Ishikawa (cell line): Measurements from ENCODE around the gene INPP5F.

Experiments
- CEBPB ChIP-seq: IDR thresholded peaks from 2 replicates; pipeline ENCODE4 v1.6.1; 2012
- CREB1 ChIP-seq: IDR thresholded peaks from 2 replicates; pipeline ENCODE4 v1.6.1; 2012; ENCODE audit warnings: low read depth
- EGR1 ChIP-seq: IDR thresholded peaks from 2 replicates; pipeline ENCODE4 v1.6.1; 2012
- EP300 ChIP-seq: IDR thresholded peaks from 2 replicates; pipeline ENCODE4 v1.6.1; 2012; ENCODE audit warnings: borderline replicate concordance
- FOXM1 ChIP-seq: IDR thresholded peaks from 2 replicates; pipeline ENCODE4 v1.6.1; 2012; ENCODE audit warnings: low read depth, borderline replicate concordance
- MAX ChIP-seq: IDR thresholded peaks from 2 replicates; pipeline ENCODE4 v1.6.1; 2012
- NFIC ChIP-seq: IDR thresholded peaks from 2 replicates; pipeline ENCODE4 v1.6.1; 2012
- RAD21 ChIP-seq: IDR thresholded peaks from 2 replicates; pipeline ENCODE4 v1.6.1; 2012; ENCODE audit warnings: low read depth
- REST ChIP-seq: IDR thresholded peaks from 2 replicates; pipeline ENCODE4 v1.6.1; 2012; ENCODE audit warnings: low read depth, mild to moderate bottlenecking
- TAF1 ChIP-seq: IDR thresholded peaks from 2 replicates; pipeline ENCODE4 v1.6.1; 2012; ENCODE audit warnings: low read depth, mild to moderate bottlenecking
- TCF12 ChIP-seq: IDR thresholded peaks from 2 replicates; pipeline ENCODE4 v1.6.1; 2012; ENCODE audit warnings: low read depth
- TEAD4 ChIP-seq: IDR thresholded peaks from 2 replicates; pipeline ENCODE4 v1.6.1; 2012
- USF1 ChIP-seq: IDR thresholded peaks from 2 replicates; pipeline ENCODE4 v1.6.1; 2012
- YY1 ChIP-seq: IDR thresholded peaks from 2 replicates; pipeline ENCODE4 v1.6.1; 2012; ENCODE audit warnings: low read depth

GRCh38 chr10:119691726-119692125 is 34.1 kb upstream of the INPP5F start:
- TF ChIP-seq CEBPB: no peak
- no peak for TF ChIP-seq EP300
- TF ChIP-seq TAF1: no peak
- TF ChIP-seq EGR1: no peak
- no peak for TF ChIP-seq YY1
- TF ChIP-seq TCF12: no peak
- no peak for TF ChIP-seq REST
- TF ChIP-seq RAD21: no peak
- no peak for TF ChIP-seq MAX
- no peak for TF ChIP-seq NFIC
- TF ChIP-seq USF1: no peak
- no peak for TF ChIP-seq TEAD4
- no peak for TF ChIP-seq FOXM1
- TF ChIP-seq CREB1: no peak
